Esophagus muscularis mucosa (tissue), 3 donors: ENCODE measurements around the gene C21orf58.

Experiments used
- EP300 ChIP-seq: sonication (generic); formaldehyde crosslinking; IDR thresholded peaks from one replicate; pipeline ENCODE4 v1.6.1; 2017; ENCODE audit warnings: antibody characterized with exemption
- POLR2AphosphoS5 ChIP-seq, 2 donors: sonication (generic); formaldehyde crosslinking; IDR thresholded peaks; one replicate each; pipeline ENCODE4 v1.6.1; 2017; ENCODE audit warnings: antibody characterized with exemption in 2 of 2

DNA sequence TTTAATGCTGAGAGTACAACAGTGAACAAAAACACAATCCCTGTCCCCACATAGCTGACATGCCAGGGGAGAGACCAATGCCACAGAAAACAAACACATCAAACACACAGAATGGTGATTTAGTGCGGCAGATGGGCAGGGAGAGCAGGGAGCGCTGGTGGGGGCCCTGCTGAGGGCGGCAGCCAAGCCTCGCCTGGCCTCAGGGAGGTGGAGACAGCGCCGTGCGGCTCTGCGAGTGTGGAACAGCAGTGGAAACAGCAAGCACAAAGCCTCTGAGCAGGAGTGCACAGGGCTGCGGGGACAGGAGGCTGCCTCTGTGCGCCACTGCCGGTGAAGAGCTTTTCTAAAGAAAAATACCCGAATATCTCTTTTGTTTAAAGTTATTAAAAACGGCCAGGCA, 55.3 kb downstream of the C21orf58 start:
- TF ChIP-seq EP300 (no peak), POLR2AphosphoS5 (IDR thresholded peaks at IDR 0.05) (no peak)
